ENCODE measurements around the gene OR10H5. TPM values are rescaled to one million over a fixed set of nuclear protein-coding genes. Genes with fewer than 3 reads are reported as not detected.
"Not testable (repeated sequence)": the region's sequence is repeated elsewhere in the genome, so short reads cannot be mapped to it uniquely, and the experiment has no call there.

Gene OR10H5
- total and polyA plus RNA-seq, 8 donors: not detected

GRCh38 chr19:15825753-15826152 is 38.3 kb downstream of the OR10H5 start:
- no peak overlapping the region for H3K4me3 ChIP-seq
- DNase-seq: no peak
- peaks cover 0 to 14% (median 9%) of the 10 kb centered on the region in 3 donors for H3K27me3 ChIP-seq
- intact Hi-C loops (cut with DNase I; ENCODE audit: low total_unique reads): no loop called here
- no peaks in the 10 kb centered on the region for H3K9me3 ChIP-seq
- H3K27ac ChIP-seq: no peak overlapping the region
- WGBS, 5 donors: 38 to 97% (median 51%) methylated on average over 1 of the region's 1 CpG
- TF ChIP-seq CTCF (IDR thresholded peaks at IDR 0.05) (no peak), POLR2AphosphoS5 (IDR thresholded peaks at IDR 0.05) (no peak), POLR2A (IDR thresholded peaks at IDR 0.05) (no peak), EP300 (IDR thresholded peaks at IDR 0.05) (no peak)
- H3K4me1 ChIP-seq: peaks cover 0 to 7% (median 0%) of the 10 kb centered on the region in 4 donors
- H3K36me3 ChIP-seq: no peaks in the 10 kb centered on the region

GRCh38 chr19:15828121-15828610 is 40.7 kb downstream of the OR10H5 start:
- TF ChIP-seq POLR2A (IDR thresholded peaks at IDR 0.05): no peak
- no peak for TF ChIP-seq POLR2AphosphoS5 (IDR thresholded peaks at IDR 0.05)
- no peak for TF ChIP-seq CTCF (IDR thresholded peaks at IDR 0.05)
- no peak for TF ChIP-seq EP300 (IDR thresholded peaks at IDR 0.05)
- Histone ChIP-seq H3K9me3 (no peaks in the 10 kb centered on the region), H3K4me3 (no peak overlapping the region), H3K4me1 (peaks cover 0 to 7% (median 0%) of the 10 kb centered on the region in 4 donors), H3K27me3 (peaks cover 0 to 14% (median 9%) of the 10 kb centered on the region in 3 donors), H3K27ac (peak overlapping the region in 1 of 5 donors; percentile 7), H3K36me3 (no peaks in the 10 kb centered on the region)
- intact Hi-C loops (cut with DNase I; ENCODE audit: low total_unique reads): no loop called here
- 49 to 61% (median 58%) methylated on average over 7 of the region's 7 CpGs for WGBS, 5 donors
- no peak for DNase-seq

GRCh38 chr19:15828611-15829305 is 41.3 kb downstream of the OR10H5 start:
- H3K36me3 ChIP-seq; H3K4me1 ChIP-seq; intact Hi-C loops (cut with DNase I; ENCODE audit: low total_unique reads); H3K9me3 ChIP-seq; H3K4me3 ChIP-seq: not testable (repeated sequence)
- WGBS, 5 donors: 49 to 61% (median 52%) methylated on average over 13 of the region's 13 CpGs
- peak in 1 of 3 donors; percentile 17 for TF ChIP-seq POLR2AphosphoS5 (IDR thresholded peaks at IDR 0.05)
- Histone ChIP-seq H3K27me3 (peaks cover 0 to 14% (median 9%) of the 10 kb centered on the region in 3 donors), H3K27ac (peak overlapping the region in 1 of 5 donors; percentile 7)
- peak in 1 of 2 donors; percentile 62 for DNase-seq

GRCh38 chr19:15829306-15829698 is 41.8 kb downstream of the OR10H5 start:
- Histone ChIP-seq H3K9me3 (no peaks in the 10 kb centered on the region), H3K36me3 (no peaks in the 10 kb centered on the region), H3K4me1 (peaks cover 0 to 7% (median 0%) of the 10 kb centered on the region in 4 donors), H3K4me3 (no peak overlapping the region), H3K27ac (no peak overlapping the region), H3K27me3 (peaks cover 0 to 14% (median 9%) of the 10 kb centered on the region in 3 donors)
- intact Hi-C loops (cut with DNase I; ENCODE audit: low total_unique reads): no loop called here
- TF ChIP-seq EP300 (IDR thresholded peaks at IDR 0.05) (no peak), POLR2AphosphoS5 (IDR thresholded peaks at IDR 0.05) (no peak), POLR2A (IDR thresholded peaks at IDR 0.05) (no peak), CTCF (IDR thresholded peaks at IDR 0.05) (no peak)
- WGBS, 5 donors: 89 to 95% (median 92%) methylated on average over 10 of the region's 10 CpGs
- DNase-seq: no peak

- no peaks in the 10 kb centered on the region for H3K9me3 ChIP-seq
- no peaks in the 10 kb centered on the region for H3K36me3 ChIP-seq
- no peak overlapping the region for H3K4me3 ChIP-seq
- 83 to 94% (median 85%) methylated on average over 8 of the region's 8 CpGs for WGBS, 5 donors
- intact Hi-C loops (cut with DNase I; ENCODE audit: low total_unique reads): no loop called here
- no peak for DNase-seq
- H3K27ac ChIP-seq: no peak overlapping the region
- TF ChIP-seq POLR2A (IDR thresholded peaks at IDR 0.05): no peak
- no peak for TF ChIP-seq EP300 (IDR thresholded peaks at IDR 0.05)
- TF ChIP-seq CTCF (IDR thresholded peaks at IDR 0.05): no peak
- TF ChIP-seq POLR2AphosphoS5 (IDR thresholded peaks at IDR 0.05): no peak
- H3K27me3 ChIP-seq: peaks cover 0 to 14% (median 9%) of the 10 kb centered on the region in 3 donors
- H3K4me1 ChIP-seq: peaks cover 0 to 7% (median 0%) of the 10 kb centered on the region in 4 donors
Observed at GRCh38 chr19:15829786-15830185, 42.3 kb downstream of the OR10H5 start.
